DOHH2 (cell line): Measurements from ENCODE around the gene OR8B12.

Source experiments
- H3F3A ChIP-seq: fragments of 200-600 bp; sonication (generic), shearing (Covaris generic); 2 replicates; pipeline ENCODE4 v1.6.0; 2016; ENCODE audit warnings: antibody characterized with exemption, mild to moderate bottlenecking; ENCODE audit not compliant: control insufficient read depth, insufficient read depth
- H3K27ac ChIP-seq: fragments of 200-600 bp; sonication (generic); 2 replicates; pipeline ENCODE4 v1.5.1; 2014; ENCODE audit warnings: low read depth, mild to moderate bottlenecking, low read length, moderate library complexity
- H3K27me3 ChIP-seq: fragments of 200-600 bp; sonication (generic); 2 replicates; pipeline ENCODE4 v1.6.1; 2014; ENCODE audit warnings: mild to moderate bottlenecking, low read length, mixed read lengths; ENCODE audit not compliant: control insufficient read depth
- H3K36me3 ChIP-seq: fragments of 200-600 bp; sonication (generic); 2 replicates; pipeline ENCODE4 v1.6.1; 2014; ENCODE audit warnings: mild to moderate bottlenecking, low read length, moderate library complexity, mixed read lengths; ENCODE audit not compliant: control insufficient read depth
- H3K4me1 ChIP-seq: fragments of 200-600 bp; sonication (generic); 2 replicates; pipeline ENCODE4 v1.6.1; 2014; ENCODE audit warnings: mild to moderate bottlenecking, low read length, mixed read lengths; ENCODE audit not compliant: control insufficient read depth
- H3K4me2 ChIP-seq: fragments of 200-600 bp; sonication (generic); 2 replicates; pipeline ENCODE4 v1.6.0; 2014; ENCODE audit warnings: mild to moderate bottlenecking, low read length, moderate library complexity
- H3K4me3 ChIP-seq: fragments of 200-600 bp; sonication (generic); 2 replicates; pipeline ENCODE4 v1.5.1; 2014; ENCODE audit warnings: mild to moderate bottlenecking, low read length, mixed read lengths
- H3K79me2 ChIP-seq: fragments of 200-600 bp; sonication (generic); 2 replicates; pipeline ENCODE4 v1.6.1; 2014; ENCODE audit warnings: mild to moderate bottlenecking, low read length, mixed read lengths; ENCODE audit not compliant: control insufficient read depth
- H3K9me2 ChIP-seq: fragments of 200-600 bp; sonication (generic); replicated peaks from 2 replicates; pipeline ENCODE4 v1.6.1; 2014; ENCODE audit warnings: mild to moderate bottlenecking, low read length, mixed read lengths; ENCODE audit not compliant: control insufficient read depth
- H3K9me3 ChIP-seq: fragments of 200-600 bp; sonication (generic); 2 replicates; pipeline ENCODE4 v1.6.1; 2014; ENCODE audit warnings: antibody characterized with exemption, low read length, mixed read lengths; ENCODE audit not compliant: control insufficient read depth, insufficient read depth
- H4K20me1 ChIP-seq: fragments of 200-600 bp; sonication (generic); 2 replicates; pipeline ENCODE4 v1.6.0; 2014; ENCODE audit warnings: low read depth, mild to moderate bottlenecking, antibody characterized with exemption, low read length, moderate library complexity; ENCODE audit not compliant: control insufficient read depth, insufficient read depth
- EZH2phosphoT487 ChIP-seq: fragments of 200-600 bp; sonication (generic); IDR thresholded peaks from 2 replicates; pipeline ENCODE4 v1.6.1; 2017; ENCODE audit warnings: borderline replicate concordance, mild to moderate bottlenecking, antibody characterized with exemption, low read length, moderate library complexity, mixed read lengths
- TF ChIP-seq, protein P1 (sequence below): fragments of 200-600 bp; sonication (generic); IDR thresholded peaks from one replicate; pipeline ENCODE4 v1.5.1; 2014; ENCODE audit warnings: antibody characterized with exemption, mild to moderate bottlenecking, low read depth, low read length; ENCODE audit not compliant: poor library complexity, severe bottlenecking

OR8B12 gene

DNA sequence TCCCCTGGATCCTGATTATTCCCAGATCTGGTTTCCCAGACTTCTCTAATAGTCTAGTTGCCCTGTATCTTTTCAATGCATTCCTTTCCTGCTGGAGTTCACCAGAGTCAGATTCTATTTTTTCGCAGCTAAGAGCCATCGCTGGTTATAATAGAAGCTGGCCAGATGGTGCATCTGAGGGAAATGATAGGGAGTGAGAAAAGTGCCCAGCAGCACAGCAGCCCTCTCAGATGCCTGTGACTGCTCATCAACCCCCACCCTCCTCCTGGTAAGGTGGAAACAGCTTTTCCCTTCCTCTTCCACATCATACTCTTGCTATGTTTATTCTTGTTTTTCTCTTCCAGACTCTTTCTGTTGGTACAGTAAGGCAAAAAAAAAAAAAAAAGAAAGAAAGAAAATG lies 39.1 kb upstream of the OR8B12 start:
- H3F3A ChIP-seq, result no peaks in the 10 kb centered on the region
- H3K79me2 ChIP-seq, result no peaks in the 10 kb centered on the region
- H4K20me1 ChIP-seq, result no peaks in the 10 kb centered on the region
- H3K36me3 ChIP-seq, result no peaks in the 10 kb centered on the region
- H3K27me3 ChIP-seq, result peaks cover 3% of the 10 kb centered on the region
- H3K9me2 ChIP-seq, result no peaks in the 10 kb centered on the region
- H3K4me2 ChIP-seq, result no peak overlapping the region
- no peak for TF ChIP-seq EZH2phosphoT487
- TF ChIP-seq, protein P1, sequence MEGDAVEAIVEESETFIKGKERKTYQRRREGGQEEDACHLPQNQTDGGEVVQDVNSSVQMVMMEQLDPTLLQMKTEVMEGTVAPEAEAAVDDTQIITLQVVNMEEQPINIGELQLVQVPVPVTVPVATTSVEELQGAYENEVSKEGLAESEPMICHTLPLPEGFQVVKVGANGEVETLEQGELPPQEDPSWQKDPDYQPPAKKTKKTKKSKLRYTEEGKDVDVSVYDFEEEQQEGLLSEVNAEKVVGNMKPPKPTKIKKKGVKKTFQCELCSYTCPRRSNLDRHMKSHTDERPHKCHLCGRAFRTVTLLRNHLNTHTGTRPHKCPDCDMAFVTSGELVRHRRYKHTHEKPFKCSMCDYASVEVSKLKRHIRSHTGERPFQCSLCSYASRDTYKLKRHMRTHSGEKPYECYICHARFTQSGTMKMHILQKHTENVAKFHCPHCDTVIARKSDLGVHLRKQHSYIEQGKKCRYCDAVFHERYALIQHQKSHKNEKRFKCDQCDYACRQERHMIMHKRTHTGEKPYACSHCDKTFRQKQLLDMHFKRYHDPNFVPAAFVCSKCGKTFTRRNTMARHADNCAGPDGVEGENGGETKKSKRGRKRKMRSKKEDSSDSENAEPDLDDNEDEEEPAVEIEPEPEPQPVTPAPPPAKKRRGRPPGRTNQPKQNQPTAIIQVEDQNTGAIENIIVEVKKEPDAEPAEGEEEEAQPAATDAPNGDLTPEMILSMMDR, result no peak
- no peak overlapping the region for H3K4me3 ChIP-seq
- no peak overlapping the region for H3K27ac ChIP-seq
- no peaks in the 10 kb centered on the region for H3K4me1 ChIP-seq
- H3K9me3 ChIP-seq, result no peaks in the 10 kb centered on the region

DNA sequence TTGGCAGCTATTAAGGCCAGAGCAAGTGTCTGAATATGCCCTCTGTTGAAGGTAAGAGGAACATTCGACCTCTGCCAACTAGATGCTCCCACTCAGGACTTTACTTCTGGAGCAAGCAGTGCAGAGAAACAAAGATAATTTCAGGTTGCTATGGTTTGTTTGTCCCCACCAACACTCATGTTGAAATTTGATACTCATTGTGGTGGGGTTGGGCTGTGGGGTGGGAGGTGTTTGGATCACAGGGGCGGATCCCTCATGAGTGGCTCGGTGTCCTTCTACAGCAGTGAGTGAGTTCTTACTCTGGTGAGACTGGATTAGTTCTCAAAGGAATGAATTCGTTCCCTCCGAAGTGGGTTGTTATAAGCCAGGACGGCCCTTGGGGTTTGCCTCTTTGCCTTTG lies 38.4 kb upstream of the OR8B12 start:
- Histone ChIP-seq H3K9me3 (no peaks in the 10 kb centered on the region), H3K4me2 (no peak overlapping the region), H3K27me3 (peaks cover 3% of the 10 kb centered on the region), H3K4me1 (no peaks in the 10 kb centered on the region), H3K27ac (no peak overlapping the region), H3K36me3 (no peaks in the 10 kb centered on the region), H4K20me1 (no peaks in the 10 kb centered on the region), H3K79me2 (no peaks in the 10 kb centered on the region), H3K9me2 (no peaks in the 10 kb centered on the region), H3K4me3 (no peak overlapping the region), H3F3A (no peaks in the 10 kb centered on the region)
- TF ChIP-seq, protein P1, result no peak
- no peak for TF ChIP-seq EZH2phosphoT487

DNA sequence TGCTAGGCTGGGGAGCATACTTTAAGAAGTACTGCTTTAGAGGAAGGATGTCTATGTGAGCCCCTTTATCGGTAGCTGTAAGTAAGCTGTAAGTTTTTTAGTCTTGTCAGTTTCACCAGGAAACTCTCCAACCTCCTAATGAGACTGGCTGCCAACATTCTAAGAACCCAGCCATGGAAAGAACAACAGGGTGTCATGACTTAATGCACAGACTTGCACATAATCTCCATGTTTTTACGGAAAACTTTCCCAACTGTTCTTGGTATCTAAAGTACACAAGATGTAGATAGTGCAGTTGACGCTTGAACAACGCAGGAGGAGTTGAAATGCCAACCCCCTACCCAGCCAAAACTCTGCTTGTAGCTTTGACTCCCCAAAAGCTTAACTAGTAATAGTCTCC lies 35.3 kb upstream of the OR8B12 start:
- Histone ChIP-seq H3K4me3 (no peak overlapping the region), H4K20me1 (no peaks in the 10 kb centered on the region), H3K9me3 (no peaks in the 10 kb centered on the region), H3K79me2 (no peaks in the 10 kb centered on the region), H3K27me3 (peaks cover 3% of the 10 kb centered on the region), H3K9me2 (no peaks in the 10 kb centered on the region), H3K27ac (no peak overlapping the region), H3K4me2 (no peak overlapping the region), H3K36me3 (no peaks in the 10 kb centered on the region), H3K4me1 (no peaks in the 10 kb centered on the region), H3F3A (no peaks in the 10 kb centered on the region)
- TF ChIP-seq EZH2phosphoT487, result no peak
- TF ChIP-seq, protein P1, result no peak
